ENCODE data around the gene SDF4. TPM values are rescaled to one million over a fixed set of nuclear protein-coding genes. Genes with fewer than 3 reads are reported as not detected.

Gene SDF4
- total and polyA plus RNA-seq, 2 of the 8 experiments (the other 6 are each of a cell fraction or from before 2014, with no cell fraction given), result 45.5 to 75.6 TPM

GRCh38 chr1:1191734-1192133, 40.1 kb downstream of the SDF4 start (continued):
- TF ChIP-seq NANOG (IDR thresholded peaks at IDR 0.05; ENCODE audit: insufficient read depth, low read depth, low read length, poor library complexity, severe bottlenecking) (no peak), CHD2 (IDR thresholded peaks at IDR 0.05; ENCODE audit: low read length) (no peak)

Measured in H1 (cell line).